GM04504 (cell line): ENCODE data around the gene TMEM184A.
A peak's percentile ranks its signal among the peaks of the same experiment; 100 is the strongest.
"Not testable (repeated sequence)": the region's sequence is repeated elsewhere in the genome, so short reads cannot be mapped to it uniquely, and the experiment has no call there.

ENCODE experiments used
- DNase-seq: peaks from one replicate; pipeline ENCODE4 v3.0.0-alpha.2; 2012; ENCODE audit warnings: low read depth

TMEM184A gene

GRCh38 chr7:1590476-1590875, 34.5 kb upstream of the TMEM184A start:
- DNase-seq: no peak

GRCh38 chr7:1588978-1589377, 33.0 kb upstream of the TMEM184A start:
- DNase-seq: no peak

- DNase-seq: no peak
Observed at GRCh38 chr7:1587738-1588137, 31.7 kb upstream of the TMEM184A start.

GRCh38 chr7:1586827-1587705, 31.1 kb upstream of the TMEM184A start:
- DNase-seq: no peak

- no peak for DNase-seq
Observed at GRCh38 chr7:1586126-1586826, 30.3 kb upstream of the TMEM184A start.

- DNase-seq: no peak
Observed at GRCh38 chr7:1585142-1585981, 29.4 kb upstream of the TMEM184A start.

GRCh38 chr7:1584700-1585099, 28.7 kb upstream of the TMEM184A start:
- DNase-seq: no peak

- DNase-seq: not testable (repeated sequence)
Observed at GRCh38 chr7:1583241-1583930, 27.4 kb upstream of the TMEM184A start.

- no peak for DNase-seq
Observed at GRCh38 chr7:1580422-1581030, 24.5 kb upstream of the TMEM184A start.

- DNase-seq: peak; percentile 26
Observed at GRCh38 chr7:1579481-1580421, 23.7 kb upstream of the TMEM184A start.

- DNase-seq: no peak
Observed at GRCh38 chr7:1578513-1578912, 22.5 kb upstream of the TMEM184A start.

GRCh38 chr7:1576521-1577253, 20.7 kb upstream of the TMEM184A start:
- DNase-seq: no peak

GRCh38 chr7:1575809-1576208, 19.8 kb upstream of the TMEM184A start:
- DNase-seq: no peak

- DNase-seq: no peak
Observed at GRCh38 chr7:1572111-1572822, 16.3 kb upstream of the TMEM184A start.

GRCh38 chr7:1569833-1570632, 14.0 kb upstream of the TMEM184A start, which contains the start of gene PSMG3:
Gene PSMG3, minus strand, starts transcription at chr7:1570032. Its CDS starts 693 bp downstream, at chr7:1569339.
- DNase-seq: peak; percentile 76

GRCh38 chr7:1569440-1569832, 13.4 kb upstream of the TMEM184A start:
- no peak for DNase-seq

- DNase-seq: no peak
Observed at GRCh38 chr7:1569016-1569415, 13.0 kb upstream of the TMEM184A start.
